LNCaP clone FGC (cell line): Measurements from ENCODE around the gene SRGAP1.

ENCODE experiments used
- DNase-seq: peaks from one replicate; pipeline ENCODE4 v3.0.0-alpha.2; 2011; ENCODE audit warnings: low read depth
- H3K4me3 ChIP-seq: 2 replicates; pipeline ENCODE4 v1.5.1; 2011; ENCODE audit warnings: mild to moderate bottlenecking, low read depth, low read length, control low read depth
- TF ChIP-seq, protein P1 (sequence below): IDR thresholded peaks from 2 replicates; pipeline ENCODE4 v1.5.1; 2012; ENCODE audit warnings: mild to moderate bottlenecking; ENCODE audit not compliant: control insufficient read depth, insufficient read depth; ENCODE audit errors: extremely low read depth

SRGAP1 gene

DNA sequence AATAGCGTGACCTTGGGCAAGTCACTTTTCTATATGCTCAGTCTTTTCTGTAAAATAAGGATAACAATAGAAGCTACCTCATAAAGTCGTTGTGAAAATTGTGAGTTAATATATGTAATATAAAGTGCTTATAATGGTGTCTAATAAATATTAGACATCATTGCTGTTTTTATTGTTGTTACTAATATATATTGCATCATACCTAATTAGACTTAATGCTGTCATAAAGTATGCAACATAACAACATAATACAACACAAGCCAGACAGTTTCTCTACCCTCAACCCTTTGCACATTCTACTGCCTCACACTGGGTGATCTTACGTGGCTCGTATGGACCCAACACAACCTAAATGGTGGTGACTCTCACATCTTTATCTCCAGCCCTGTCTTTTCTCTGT, 240.7 kb downstream of the SRGAP1 start:
- DNase-seq: no peak
- no peak overlapping the region for H3K4me3 ChIP-seq
- TF ChIP-seq, protein P1, sequence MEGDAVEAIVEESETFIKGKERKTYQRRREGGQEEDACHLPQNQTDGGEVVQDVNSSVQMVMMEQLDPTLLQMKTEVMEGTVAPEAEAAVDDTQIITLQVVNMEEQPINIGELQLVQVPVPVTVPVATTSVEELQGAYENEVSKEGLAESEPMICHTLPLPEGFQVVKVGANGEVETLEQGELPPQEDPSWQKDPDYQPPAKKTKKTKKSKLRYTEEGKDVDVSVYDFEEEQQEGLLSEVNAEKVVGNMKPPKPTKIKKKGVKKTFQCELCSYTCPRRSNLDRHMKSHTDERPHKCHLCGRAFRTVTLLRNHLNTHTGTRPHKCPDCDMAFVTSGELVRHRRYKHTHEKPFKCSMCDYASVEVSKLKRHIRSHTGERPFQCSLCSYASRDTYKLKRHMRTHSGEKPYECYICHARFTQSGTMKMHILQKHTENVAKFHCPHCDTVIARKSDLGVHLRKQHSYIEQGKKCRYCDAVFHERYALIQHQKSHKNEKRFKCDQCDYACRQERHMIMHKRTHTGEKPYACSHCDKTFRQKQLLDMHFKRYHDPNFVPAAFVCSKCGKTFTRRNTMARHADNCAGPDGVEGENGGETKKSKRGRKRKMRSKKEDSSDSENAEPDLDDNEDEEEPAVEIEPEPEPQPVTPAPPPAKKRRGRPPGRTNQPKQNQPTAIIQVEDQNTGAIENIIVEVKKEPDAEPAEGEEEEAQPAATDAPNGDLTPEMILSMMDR: no peak

GRCh38 chr12:64085996-64086395, 241.5 kb downstream of the SRGAP1 start:
- TF ChIP-seq, protein P1: no peak
- DNase-seq: no peak

GRCh38 chr12:64086946-64087345, 242.4 kb downstream of the SRGAP1 start:
- TF ChIP-seq, protein P1: no peak
- DNase-seq: no peak
- H3K4me3 ChIP-seq: no peak overlapping the region

More at GRCh38 chr12:64085996-64086395, 241.5 kb downstream of the SRGAP1 start:
- H3K4me3 ChIP-seq: no peak overlapping the region

DNA sequence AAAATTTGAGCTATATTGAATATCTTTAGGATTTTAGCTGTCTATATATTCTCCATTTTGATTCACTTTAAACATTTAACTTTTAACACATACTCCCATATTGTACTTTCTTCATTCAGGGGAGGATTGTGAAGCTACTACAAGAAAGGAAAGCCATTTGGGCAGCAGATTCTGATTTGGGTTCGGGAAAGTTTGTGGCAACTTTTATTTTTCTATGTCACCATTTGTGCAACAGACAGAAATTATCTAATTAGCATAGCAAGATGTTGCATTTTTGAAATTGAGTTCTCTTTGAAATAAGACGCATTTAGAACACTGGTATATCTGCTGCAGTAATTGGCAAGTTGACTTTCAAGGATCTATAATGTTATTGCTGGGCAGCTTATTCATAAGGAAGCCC, 243.3 kb downstream of the SRGAP1 start:
- H3K4me3 ChIP-seq: no peak overlapping the region
- TF ChIP-seq, protein P1: no peak

DNA sequence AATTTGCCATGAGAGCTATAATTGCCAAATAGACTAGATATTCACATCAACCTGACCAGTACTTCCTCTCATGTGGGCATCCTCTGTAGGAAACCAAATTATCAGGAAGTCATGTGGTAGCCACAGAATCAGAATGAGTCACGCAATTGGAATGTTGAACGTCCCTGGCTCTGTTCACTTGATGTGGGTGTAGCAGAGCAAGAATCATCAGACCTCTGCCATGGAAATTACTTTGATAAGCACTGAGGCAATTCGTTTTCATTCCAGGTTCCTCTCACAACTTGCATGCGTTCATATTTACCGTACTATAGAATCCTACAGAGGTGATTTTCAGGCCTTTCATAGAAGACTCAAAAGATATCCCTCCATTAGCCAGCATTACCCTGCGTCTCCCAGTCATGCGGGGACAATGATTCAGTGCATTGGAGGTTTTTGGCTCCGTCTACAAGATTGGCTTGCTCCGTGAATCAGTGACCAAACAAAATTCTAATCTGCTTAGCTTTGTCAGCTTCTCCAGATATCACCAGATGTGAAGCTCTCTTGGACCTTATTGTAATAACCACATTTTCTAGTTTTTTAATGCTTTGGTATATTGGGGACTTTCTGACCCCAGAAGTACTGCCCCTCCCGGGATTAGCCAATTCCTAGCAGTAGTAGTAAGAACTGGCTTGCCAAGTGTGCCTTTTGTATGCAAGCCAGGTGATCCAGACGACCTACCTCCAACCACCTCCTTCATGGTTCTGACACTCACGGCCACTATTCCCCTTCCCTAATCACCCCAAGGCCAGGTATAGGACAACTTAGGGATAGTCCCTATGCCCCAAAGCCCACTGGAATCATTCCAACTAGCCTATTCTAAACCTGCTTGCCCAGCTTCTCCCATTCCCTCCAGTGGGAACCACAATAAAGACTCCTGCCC, 244.2 kb downstream of the SRGAP1 start:
- H3K4me3 ChIP-seq: no peak overlapping the region
- TF ChIP-seq, protein P1: no peak
- DNase-seq: no peak

More for the DNA sequence above, 243.3 kb downstream of the SRGAP1 start:
- no peak for DNase-seq

GRCh38 chr12:64090047-64090446, 245.5 kb downstream of the SRGAP1 start:
- no peak for DNase-seq
- H3K4me3 ChIP-seq: no peak overlapping the region
- TF ChIP-seq, protein P1: no peak
